ENCODE results near the gene TMTC3.
"Not testable (repeated sequence)": the region's sequence is repeated elsewhere in the genome, so short reads cannot be mapped to it uniquely, and the experiment has no call there.

Gene TMTC3

DNA sequence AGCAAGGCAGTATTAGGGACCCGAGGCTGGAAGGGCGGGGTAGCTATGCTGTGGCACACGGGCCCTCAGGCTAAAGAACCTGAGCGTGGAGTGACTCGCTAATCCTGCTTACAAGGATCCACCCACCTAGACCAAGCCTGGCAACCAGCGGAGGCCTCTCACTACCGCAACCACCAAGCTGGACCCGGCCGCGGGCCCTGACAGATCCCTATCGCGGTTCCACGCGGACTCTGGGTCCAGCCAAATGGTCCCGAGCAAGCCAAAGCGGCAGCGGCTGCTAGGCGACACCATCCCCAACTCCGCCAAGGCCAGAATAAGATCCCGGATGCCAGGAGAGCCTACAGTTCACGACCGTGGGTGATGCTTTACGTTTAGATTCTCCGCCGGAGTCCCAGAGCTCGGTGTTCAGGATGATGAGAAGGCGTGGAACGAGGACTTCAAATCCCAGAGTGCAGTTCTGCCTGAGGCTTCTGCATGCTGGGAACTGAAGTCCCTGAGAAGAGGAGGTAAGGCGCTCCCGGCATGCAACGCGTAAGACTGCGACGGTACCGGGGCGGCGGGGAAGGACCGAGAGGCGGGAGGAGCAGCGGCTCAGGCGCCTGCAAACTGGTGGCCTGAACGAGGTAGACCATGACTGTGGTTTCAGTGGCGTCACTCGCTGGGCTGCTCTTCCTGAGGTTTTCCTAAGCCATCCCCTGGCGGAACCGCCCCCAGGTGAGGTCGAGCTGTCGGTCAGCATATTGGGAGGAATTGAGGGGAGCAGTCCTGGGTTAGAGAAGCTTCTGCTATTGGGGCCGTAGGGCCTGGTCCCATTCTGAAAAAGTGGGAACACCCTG, at the start of gene TMTC3, which contains the start of gene CEP290:
TSS of gene TMTC3 (plus strand) at position 534 of the 836 bp plus-strand sequence. CDS start 6,009 bp downstream, outside the sequence.
TSS of gene CEP290 (minus strand) at position 315 of the 836 bp plus-strand sequence. CDS start 781 bp downstream, outside the sequence.
- peak within 1 kb of the TSS; percentile 97 for H3K27ac Mint-ChIP-seq
- peak within 1 kb of the TSS; percentile 94 to 98 for H3K4me3 Mint-ChIP-seq
- H3K4me1 Mint-ChIP-seq = peaks cover 17 to 33% of the 10 kb centered on the region in 2 donors
- DNase-seq (peak; percentile 94), ATAC-seq (replicated peaks) (peak; percentile 96 to 97)
- no peaks in the 10 kb centered on the region for H3K9me3 Mint-ChIP-seq
- H3K27me3 Mint-ChIP-seq = no peaks in the 10 kb centered on the region
- H3K36me3 Mint-ChIP-seq = peaks cover 13 to 24% of the 10 kb centered on the region in 2 donors

DNA sequence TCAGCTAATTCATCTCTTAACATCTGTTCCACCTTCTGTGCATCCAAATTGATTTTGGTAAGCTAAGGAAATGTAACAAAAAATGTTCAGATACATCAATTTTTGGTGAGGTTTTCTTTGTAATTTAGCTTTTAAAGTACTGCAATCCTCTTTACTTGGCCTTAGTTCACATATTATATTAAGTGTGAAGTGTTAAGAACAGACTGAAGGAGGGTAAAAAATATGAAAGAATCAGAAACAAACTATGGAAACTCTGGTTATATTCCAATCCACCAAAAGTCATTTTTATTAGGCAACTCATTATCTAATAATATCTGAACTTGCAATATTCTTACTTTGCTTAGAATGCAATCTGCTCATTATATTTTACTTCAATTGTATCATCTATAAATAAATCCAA, 49.3 kb upstream of the TMTC3 start:
- DNase-seq = no peak
- Mint-ChIP-seq H3K9me3 (no peaks in the 10 kb centered on the region), H3K36me3 (peaks cover 16 to 23% of the 10 kb centered on the region in 2 donors), H3K4me1 (no peaks in the 10 kb centered on the region), H3K4me3 (no peak overlapping the region), H3K27me3 (no peaks in the 10 kb centered on the region), H3K27ac (no peak overlapping the region)
- ATAC-seq (replicated peaks) = no peak

DNA sequence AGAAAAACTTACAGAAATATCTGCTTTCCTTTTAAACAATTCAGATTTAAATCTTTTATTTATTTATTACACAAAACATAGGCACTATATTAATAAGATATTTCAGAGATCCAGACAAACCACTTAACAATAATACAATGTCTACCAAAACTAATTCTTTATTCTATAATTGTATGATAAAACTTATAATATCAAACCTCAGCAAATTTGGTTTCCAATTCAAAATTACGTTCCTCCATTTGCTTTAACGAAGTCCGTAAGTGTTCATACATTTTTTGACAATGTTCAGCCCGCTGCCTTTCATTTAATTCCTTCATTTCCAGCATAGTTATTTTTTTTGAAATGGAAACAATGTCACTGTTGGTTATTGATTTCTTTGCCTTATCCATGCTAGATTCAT, 48.5 kb upstream of the TMTC3 start:
- Mint-ChIP-seq H3K36me3 (peaks cover 22 to 28% of the 10 kb centered on the region in 2 donors), H3K27me3 (no peaks in the 10 kb centered on the region), H3K9me3 (no peaks in the 10 kb centered on the region), H3K4me1 (no peaks in the 10 kb centered on the region), H3K27ac (no peak overlapping the region), H3K4me3 (no peak overlapping the region)
- no peak for DNase-seq
- no peak for ATAC-seq (replicated peaks)

DNA sequence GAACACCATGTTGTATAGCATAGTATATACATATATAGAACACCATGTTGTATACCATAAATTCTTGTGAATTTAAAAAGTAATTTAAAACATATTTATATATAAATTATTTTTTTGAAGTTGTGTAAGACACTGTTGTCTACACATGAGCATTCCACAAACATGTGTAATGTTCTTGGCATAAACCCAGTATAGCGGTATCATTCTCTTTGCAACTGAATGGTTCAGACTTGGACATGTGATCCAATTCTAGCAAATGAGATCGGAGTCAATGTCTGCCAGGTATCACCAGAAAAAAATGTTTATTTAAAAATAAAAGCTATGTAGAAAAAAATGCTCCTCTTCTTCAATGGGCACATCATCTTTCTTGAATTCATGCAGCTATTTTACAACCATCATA, 34.1 kb upstream of the TMTC3 start:
- H3K27ac Mint-ChIP-seq = no peak overlapping the region
- H3K4me1 Mint-ChIP-seq = no peaks in the 10 kb centered on the region
- DNase-seq (no peak), ATAC-seq (replicated peaks) (no peak)
- H3K36me3 Mint-ChIP-seq = peaks cover 19 to 40% of the 10 kb centered on the region in 2 donors
- no peaks in the 10 kb centered on the region for H3K9me3 Mint-ChIP-seq
- no peaks in the 10 kb centered on the region for H3K27me3 Mint-ChIP-seq
- H3K4me3 Mint-ChIP-seq = no peak overlapping the region

DNA sequence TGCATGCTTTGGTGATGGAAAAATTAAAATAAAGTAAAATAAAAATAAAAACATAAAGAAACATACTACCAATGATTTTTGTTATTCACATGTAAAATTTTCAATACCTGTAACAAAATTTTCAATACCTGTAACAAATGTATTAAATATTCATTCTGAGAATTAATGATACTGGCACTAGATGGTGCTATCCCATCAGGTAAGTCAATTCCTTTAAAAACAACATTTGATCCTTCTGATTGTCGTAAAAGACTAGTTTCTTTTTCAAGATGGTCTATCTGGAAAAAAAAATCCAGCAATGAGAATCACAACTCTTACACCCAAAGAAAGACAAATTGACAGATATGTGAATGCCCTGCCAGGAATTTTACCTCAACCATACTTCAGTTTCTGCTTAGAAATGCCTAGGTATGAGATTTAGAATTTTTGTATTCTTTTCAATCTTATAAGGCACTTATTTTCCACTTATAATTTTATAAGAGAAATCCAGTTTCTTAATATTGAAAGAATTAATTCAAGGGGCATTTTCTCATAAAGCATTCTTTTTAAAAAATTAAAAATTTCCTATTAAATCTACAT, 30.9 kb upstream of the TMTC3 start:
- DNase-seq (no peak), ATAC-seq (replicated peaks) (no peak)
- no peaks in the 10 kb centered on the region for H3K4me1 Mint-ChIP-seq
- no peaks in the 10 kb centered on the region for H3K9me3 Mint-ChIP-seq
- no peaks in the 10 kb centered on the region for H3K27me3 Mint-ChIP-seq
- H3K4me3 Mint-ChIP-seq = no peak overlapping the region
- peaks cover 21 to 43% of the 10 kb centered on the region in 2 donors for H3K36me3 Mint-ChIP-seq
- no peak overlapping the region for H3K27ac Mint-ChIP-seq

DNA sequence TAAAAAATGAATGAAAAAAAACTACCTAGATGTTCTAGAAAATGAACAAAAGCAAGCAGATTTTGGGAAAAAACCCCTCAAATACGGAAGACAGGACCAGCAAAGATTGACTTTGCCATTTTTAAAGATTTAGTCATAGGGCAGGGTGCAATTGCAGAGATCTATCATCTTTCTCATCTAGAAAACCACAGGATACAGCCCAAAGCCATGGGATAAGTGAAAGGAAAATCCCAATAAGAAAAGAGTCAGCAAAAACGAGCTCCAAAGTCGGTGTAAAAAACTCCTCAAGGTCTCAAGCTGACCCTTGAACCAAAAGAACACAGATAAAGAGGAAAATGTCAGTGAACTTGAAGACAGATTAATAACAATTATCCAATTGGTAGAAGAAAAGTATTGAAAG, 28.2 kb upstream of the TMTC3 start:
- H3K4me3 Mint-ChIP-seq = no peak overlapping the region
- H3K27ac Mint-ChIP-seq = no peak overlapping the region
- DNase-seq = no peak
- H3K27me3 Mint-ChIP-seq = no peaks in the 10 kb centered on the region
- no peaks in the 10 kb centered on the region for H3K4me1 Mint-ChIP-seq
- H3K36me3 Mint-ChIP-seq = peaks cover 22 to 46% of the 10 kb centered on the region in 2 donors
- no peak for ATAC-seq (replicated peaks)
- no peaks in the 10 kb centered on the region for H3K9me3 Mint-ChIP-seq

DNA sequence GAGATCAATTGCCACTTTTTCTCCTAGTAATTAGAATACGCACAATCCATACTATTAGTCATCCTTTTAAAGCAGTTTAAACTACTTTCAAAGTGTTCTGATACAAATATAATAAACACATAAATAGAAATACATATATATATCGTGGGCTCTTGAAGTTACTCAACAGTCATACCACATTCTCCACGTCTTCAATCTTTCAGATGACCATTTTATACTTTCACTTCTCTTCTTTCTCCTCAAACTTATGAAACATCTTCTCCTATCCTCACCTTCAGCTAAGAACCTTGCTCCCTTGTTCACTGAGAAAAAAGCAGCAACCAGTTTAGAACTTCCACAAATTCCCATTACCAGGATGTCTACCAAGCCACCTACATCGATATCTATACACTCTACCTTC, 19.4 kb upstream of the TMTC3 start:
- Mint-ChIP-seq H3K27ac (no peak overlapping the region), H3K27me3 (no peaks in the 10 kb centered on the region), H3K9me3 (no peaks in the 10 kb centered on the region), H3K36me3 (peaks cover 8 to 10% of the 10 kb centered on the region in 2 donors), H3K4me3 (no peak overlapping the region), H3K4me1 (no peaks in the 10 kb centered on the region)
- DNase-seq (no peak), ATAC-seq (replicated peaks) (no peak)

DNA sequence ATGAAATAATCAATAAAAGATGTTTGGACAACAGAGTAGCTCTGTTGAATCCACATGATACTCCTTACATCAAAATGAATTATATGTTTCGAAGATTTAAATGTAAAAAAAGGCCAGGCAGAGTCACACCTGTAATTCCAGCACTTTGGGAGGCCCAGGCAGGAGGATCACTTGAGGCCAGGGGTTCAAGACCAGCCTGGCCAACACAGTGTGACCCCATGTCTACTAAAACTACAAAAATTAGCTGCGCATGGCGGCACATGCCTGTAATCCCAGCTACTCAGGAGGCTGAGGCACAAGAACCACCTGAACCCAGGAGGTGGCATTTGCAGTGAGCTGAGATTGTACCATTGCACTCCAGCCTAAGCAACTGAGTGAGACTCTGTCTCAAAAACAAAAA, 15.0 kb upstream of the TMTC3 start:
- DNase-seq (no peak), ATAC-seq (replicated peaks) (no peak)
- peaks cover 0 to 4% of the 10 kb centered on the region in 2 donors for H3K4me1 Mint-ChIP-seq
- H3K27ac Mint-ChIP-seq = no peak overlapping the region
- H3K4me3 Mint-ChIP-seq = no peak overlapping the region
- peaks cover 6 to 13% of the 10 kb centered on the region in 2 donors for H3K36me3 Mint-ChIP-seq
- H3K27me3 Mint-ChIP-seq = no peaks in the 10 kb centered on the region
- no peaks in the 10 kb centered on the region for H3K9me3 Mint-ChIP-seq

DNA sequence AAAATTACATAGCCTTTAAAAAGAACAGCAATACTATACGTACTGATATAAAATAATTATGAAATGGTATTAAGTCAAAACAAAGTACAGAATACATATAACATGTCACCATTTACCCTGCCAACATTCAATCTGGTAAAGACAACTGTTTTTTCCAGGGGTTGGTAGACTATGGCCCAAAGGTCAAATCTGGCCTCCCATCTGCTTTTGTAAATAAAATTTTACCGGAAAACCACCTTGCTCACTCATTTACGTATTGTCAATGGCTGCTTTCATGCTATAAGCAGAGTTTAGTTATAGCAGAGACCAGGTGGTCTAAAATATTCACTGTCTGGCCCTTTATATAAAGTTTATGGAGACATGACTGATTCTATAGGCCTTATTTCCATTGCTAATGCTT, 14.3 kb upstream of the TMTC3 start:
- H3K27me3 Mint-ChIP-seq = no peaks in the 10 kb centered on the region
- peaks cover 3 to 11% of the 10 kb centered on the region in 2 donors for H3K4me1 Mint-ChIP-seq
- H3K27ac Mint-ChIP-seq = no peak overlapping the region
- H3K36me3 Mint-ChIP-seq = peaks cover 12 to 21% of the 10 kb centered on the region in 2 donors
- DNase-seq = no peak
- H3K4me3 Mint-ChIP-seq = no peak overlapping the region
- no peaks in the 10 kb centered on the region for H3K9me3 Mint-ChIP-seq
- no peak for ATAC-seq (replicated peaks)

DNA sequence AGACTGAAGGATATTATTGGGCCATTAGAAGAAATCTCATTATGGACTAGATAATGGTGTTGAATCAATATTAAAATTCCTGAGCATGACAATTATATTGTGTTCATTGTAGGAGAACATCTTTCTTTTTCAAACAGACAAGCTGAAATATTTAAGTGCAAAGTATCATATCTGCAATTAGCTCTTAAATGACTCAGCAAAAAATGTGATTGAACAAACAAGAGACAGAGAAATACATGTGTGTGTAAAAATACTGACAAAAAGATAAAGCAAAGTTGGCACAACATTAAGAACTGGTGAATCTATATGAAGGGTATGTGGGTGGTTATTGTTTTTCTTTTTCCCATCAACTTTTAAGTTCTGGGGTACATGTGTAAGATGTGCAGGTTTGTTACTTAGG, 9.7 kb upstream of the TMTC3 start:
- H3K4me3 Mint-ChIP-seq = no peak overlapping the region
- peaks cover 28 to 39% of the 10 kb centered on the region in 2 donors for H3K36me3 Mint-ChIP-seq
- H3K27ac Mint-ChIP-seq = no peak overlapping the region
- H3K27me3 Mint-ChIP-seq = no peaks in the 10 kb centered on the region
- H3K4me1 Mint-ChIP-seq = peaks cover 3 to 16% of the 10 kb centered on the region in 2 donors
- no peak for DNase-seq
- peaks cover 0 to 4% of the 10 kb centered on the region in 2 donors for H3K9me3 Mint-ChIP-seq
- no peak for ATAC-seq (replicated peaks)

DNA sequence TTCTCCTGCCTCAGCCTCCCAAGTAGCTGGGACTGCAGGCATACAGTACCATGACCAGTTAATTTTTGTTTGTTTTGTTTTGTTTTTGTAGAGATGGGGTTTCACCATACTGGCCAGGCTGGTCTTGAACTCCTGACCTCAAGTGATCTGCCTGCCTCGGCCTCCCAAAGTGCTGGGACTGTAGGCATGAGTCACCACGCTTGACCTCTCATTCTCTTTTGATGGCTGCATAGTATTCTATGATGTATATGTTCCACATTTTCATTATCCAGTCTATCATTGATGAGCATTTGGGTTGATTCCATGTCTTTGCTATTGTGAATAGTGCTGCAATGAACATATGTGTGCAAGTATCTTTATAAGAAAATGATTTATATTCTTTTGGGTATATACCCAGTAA, 8.9 kb upstream of the TMTC3 start:
- not testable (repeated sequence) for H3K9me3 Mint-ChIP-seq

DNA sequence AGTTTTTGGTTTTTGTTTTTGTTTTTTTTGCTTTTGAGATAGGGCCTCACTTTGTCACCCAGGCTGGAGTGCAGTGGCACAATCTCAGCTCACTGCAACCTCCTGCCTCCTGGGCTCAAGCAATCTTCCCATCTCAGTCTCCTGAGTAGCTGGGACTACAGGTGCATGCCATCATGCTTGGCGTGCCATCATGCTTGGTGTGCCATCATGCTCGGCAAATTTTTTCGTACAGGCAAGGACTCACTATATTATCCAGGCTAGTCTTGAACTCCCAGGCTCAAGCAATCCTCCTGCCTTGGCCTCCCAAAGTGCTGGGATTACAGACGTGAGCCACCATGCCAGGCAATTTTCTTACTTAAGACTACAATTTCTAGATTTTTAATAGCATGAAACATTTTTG, 2.4 kb upstream of the TMTC3 start:
- Mint-ChIP-seq H3K4me1 (peaks cover 12 to 19% of the 10 kb centered on the region in 2 donors), H3K36me3 (peaks cover 17 to 30% of the 10 kb centered on the region in 2 donors)
- ATAC-seq (replicated peaks); H3K27me3 Mint-ChIP-seq; DNase-seq; H3K9me3 Mint-ChIP-seq; H3K27ac Mint-ChIP-seq; H3K4me3 Mint-ChIP-seq: not testable (repeated sequence)

More for the DNA sequence above, 8.9 kb upstream of the TMTC3 start:
- not testable (repeated sequence) for H3K27ac Mint-ChIP-seq; H3K27me3 Mint-ChIP-seq; DNase-seq; H3K4me3 Mint-ChIP-seq; ATAC-seq (replicated peaks)
- H3K4me1 Mint-ChIP-seq = peaks cover 7 to 24% of the 10 kb centered on the region in 2 donors
- peaks cover 36 to 46% of the 10 kb centered on the region in 2 donors for H3K36me3 Mint-ChIP-seq

DNA sequence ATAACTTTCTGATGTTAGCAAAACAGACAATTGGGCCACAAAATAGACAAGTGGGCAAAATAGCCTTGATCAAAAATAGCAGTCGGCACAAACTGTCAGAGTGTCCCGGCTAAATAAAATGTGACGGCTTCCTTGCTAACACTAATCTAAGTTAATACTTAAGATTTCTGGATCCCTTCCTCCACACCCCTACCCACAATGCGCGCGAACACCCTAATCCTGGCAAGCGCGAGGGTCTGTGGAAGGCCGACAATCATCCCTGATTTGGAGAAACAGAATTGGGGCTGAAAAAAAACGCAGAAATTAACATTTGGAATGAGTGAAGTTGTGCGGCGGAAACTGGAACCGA, 708 bp upstream of the TMTC3 start:
- Mint-ChIP-seq H3K4me3 (peak overlapping the region; percentile 94 to 98), H3K36me3 (peaks cover 14 to 27% of the 10 kb centered on the region in 2 donors)

DNA sequence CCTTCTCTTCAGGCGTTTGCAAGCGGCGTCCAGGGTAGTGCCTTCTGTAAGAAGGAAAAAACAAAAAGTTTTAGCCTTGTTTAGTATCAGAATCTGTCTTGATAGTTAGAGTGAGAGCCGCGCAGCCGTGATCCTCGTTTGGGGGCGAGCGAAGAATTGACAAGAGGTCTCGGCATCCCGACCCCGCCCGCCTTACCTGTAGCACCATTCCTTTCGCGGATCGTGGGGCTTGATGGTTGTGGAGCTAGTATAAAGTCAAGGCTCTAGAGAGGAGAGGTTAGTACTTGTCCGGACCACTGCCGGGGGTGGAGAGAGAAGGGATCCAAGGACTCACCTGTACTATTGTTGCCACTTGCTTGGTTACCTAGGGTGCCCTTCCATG, 494 bp downstream of the TMTC3 start:
- Mint-ChIP-seq H3K9me3 (no peaks in the 10 kb centered on the region), H3K4me1 (peaks cover 17 to 30% of the 10 kb centered on the region in 2 donors), H3K36me3 (peaks cover 9 to 20% of the 10 kb centered on the region in 2 donors), H3K27me3 (no peaks in the 10 kb centered on the region), H3K4me3 (peak overlapping the region; percentile 94 to 98), H3K27ac (peak overlapping the region; percentile 97)
- ATAC-seq (replicated peaks) (peak in 1 of 2 donors; percentile 0), DNase-seq (no peak)

More for the DNA sequence above, 708 bp upstream of the TMTC3 start:
- H3K4me1 Mint-ChIP-seq = peaks cover 17 to 33% of the 10 kb centered on the region in 2 donors
- no peaks in the 10 kb centered on the region for H3K9me3 Mint-ChIP-seq
- H3K27ac Mint-ChIP-seq = peak overlapping the region; percentile 97
- DNase-seq = no peak
- no peaks in the 10 kb centered on the region for H3K27me3 Mint-ChIP-seq
- no peak for ATAC-seq (replicated peaks)

DNA sequence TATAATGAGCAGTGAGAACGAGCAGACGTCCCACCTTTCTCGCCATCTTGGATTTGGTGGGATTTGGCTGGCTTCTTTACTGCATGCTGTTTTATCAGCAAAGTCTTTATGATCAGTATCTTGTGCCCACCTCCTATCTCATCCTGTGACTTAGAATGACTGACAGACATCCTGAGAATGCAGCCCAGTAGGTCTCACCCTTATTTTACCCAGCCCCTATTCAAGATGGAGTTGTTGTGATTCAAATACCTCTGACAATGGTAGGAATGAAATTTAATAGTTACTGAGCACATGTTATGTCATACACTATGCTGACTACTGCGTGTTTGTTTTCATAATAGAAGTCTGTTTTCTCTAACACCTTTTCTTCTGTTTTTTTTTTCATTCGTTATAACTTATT, 1.9 kb downstream of the TMTC3 start:
- H3K9me3 Mint-ChIP-seq = no peaks in the 10 kb centered on the region
- peaks cover 11 to 28% of the 10 kb centered on the region in 2 donors for H3K4me1 Mint-ChIP-seq
- H3K36me3 Mint-ChIP-seq = peaks cover 0 to 9% of the 10 kb centered on the region in 2 donors
- ATAC-seq (replicated peaks) = no peak
- H3K4me3 Mint-ChIP-seq = no peak overlapping the region
- H3K27me3 Mint-ChIP-seq = no peaks in the 10 kb centered on the region
- no peak for DNase-seq
- H3K27ac Mint-ChIP-seq = no peak overlapping the region
